ENCODE measurements around the gene CNST.

GRCh38 chr1:246617768-246618167, 51.5 kb downstream of the CNST start:
- TF ChIP-seq CTCF (IDR thresholded peaks at IDR 0.05) (no peak), POLR2A (IDR thresholded peaks at IDR 0.05) (no peak)
